ENCODE results near the gene CCDC122.

The CCDC122 gene

DNA sequence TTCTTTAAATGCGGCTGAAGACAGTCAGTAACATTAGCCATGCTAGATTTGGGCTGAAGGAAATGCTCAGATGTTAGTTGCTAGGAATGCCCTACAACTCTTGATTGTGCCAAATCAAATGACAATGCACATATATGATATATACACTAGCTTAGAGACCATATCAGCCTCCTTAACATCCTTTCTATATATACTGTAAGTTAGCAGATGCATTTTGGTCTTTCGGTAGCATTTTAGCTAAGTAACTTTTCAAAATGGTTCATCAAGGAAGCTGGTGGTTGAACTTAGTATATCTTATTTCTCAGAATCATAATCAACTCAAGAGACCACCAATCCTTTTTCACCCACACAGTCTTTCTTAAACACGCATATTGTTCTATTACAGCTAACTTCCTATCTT is 78.7 kb downstream of the CCDC122 start:
- no peak for DNase-seq (ENCODE audit: low spot score)

DNA sequence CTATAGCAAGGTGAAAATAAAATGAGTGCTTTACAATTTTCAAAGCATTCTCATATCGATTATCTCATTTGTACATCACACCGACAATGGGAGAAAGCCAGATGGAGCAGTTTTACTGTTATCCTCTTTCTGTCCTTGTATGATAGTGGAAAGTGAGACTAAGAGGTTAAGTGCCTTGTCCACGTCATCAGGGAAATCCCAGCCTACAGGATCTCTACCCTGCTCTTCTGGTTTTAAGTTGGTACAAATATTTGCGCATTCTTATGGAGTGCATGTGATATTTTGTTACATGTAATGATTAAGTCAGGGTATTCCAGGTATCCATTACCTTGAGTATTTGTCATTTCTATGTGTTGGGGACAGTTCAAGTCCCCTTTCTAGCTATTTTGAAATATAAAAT is 80.3 kb downstream of the CCDC122 start:
- DNase-seq (ENCODE audit: low spot score), result no peak

DNA sequence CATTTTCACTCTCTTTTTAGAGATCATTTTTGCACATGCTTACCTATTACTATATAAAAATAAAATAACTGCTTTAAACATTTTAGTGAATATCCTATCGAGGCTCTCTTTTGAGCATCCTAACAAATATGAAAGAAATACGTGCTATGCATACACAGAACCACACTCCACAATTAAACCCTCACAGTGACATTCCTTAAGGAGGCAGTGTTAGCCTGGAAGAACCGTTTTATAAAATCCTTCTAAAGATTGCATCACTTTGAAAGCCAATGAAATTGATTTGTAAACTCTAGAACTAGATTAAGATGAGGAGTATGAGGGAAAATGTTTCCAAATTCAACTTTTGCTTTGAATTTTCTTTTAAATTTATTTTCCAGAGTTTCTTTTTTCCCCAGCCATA is 81.7 kb downstream of the CCDC122 start:
- DNase-seq (ENCODE audit: low spot score), result no peak

DNA sequence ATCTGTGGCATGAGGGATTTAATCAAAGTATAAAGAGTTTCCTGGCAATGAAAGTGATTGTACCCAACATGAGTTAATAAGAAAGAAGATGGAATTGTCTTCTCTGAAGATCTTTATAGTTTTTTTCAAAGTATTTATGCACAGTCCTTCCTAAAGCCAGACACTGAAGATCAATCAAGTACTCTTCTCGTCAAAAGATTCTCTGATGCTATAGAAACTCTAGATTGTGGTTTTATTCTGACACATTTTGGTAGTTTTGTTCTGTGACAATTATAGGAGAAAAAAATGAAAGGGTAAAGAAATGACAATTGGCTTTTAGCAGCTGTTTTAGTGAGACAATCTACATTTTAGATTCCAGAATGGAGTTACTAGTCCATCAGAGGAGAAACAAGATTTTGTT is 82.4 kb downstream of the CCDC122 start:
- DNase-seq (ENCODE audit: low spot score), result no peak

DNA sequence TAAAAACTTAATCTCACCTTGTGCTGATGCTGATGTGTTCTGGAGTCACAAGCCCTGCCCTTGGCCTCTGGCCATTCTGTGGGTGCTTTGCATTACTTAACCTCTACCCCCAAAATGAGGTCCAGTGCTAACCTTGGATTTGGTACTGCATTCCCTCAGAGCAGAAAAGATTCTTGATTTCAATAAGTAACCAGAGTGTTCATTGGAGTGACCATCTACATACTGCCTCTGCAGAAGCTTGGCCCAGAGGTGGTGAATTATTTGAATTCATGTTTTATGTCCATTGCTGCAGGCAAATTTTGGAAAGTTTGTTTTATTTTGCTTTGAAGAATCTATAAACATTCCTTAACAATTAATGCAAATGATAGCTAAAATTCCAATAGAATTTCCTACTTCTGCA is 85.1 kb downstream of the CCDC122 start:
- DNase-seq (ENCODE audit: low spot score), result no peak

DNA sequence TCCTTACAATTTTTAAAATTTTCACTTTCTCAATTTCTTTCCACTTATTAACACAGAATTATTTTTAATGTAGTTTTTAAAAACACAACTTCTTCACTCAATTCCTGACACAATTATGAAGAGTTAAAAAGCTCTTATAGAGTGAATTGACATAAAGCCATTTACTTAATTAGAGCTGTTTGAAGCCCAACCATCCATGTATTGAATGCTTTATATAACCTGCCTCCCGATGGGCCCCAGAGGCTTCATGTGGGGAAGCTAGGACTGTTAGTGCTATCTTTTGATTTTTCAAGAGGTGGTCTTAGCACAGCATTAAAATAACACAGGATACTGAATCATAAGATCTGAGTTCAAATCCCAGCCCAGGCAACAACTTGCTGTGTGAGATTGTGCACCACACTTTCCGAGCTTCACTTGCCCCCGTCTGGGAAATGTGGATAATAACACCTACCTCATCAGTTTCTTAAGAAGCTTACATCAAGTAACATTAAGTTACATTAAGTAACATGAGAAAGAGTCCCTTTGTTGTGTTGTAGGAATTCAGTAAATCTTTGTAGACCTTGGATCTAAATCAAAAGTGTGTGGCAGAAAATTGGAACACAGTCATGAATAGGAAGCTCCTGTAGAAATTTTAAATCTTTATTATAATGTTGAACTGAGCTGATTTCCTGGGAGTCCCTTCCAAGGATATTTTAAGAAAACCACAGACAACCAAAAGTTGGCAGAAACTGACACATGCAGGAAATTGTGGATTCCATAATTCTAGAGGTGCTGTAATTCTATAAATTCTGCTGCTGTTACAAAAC is 87.3 kb downstream of the CCDC122 start:
- no peak for DNase-seq (ENCODE audit: low spot score)

DNA sequence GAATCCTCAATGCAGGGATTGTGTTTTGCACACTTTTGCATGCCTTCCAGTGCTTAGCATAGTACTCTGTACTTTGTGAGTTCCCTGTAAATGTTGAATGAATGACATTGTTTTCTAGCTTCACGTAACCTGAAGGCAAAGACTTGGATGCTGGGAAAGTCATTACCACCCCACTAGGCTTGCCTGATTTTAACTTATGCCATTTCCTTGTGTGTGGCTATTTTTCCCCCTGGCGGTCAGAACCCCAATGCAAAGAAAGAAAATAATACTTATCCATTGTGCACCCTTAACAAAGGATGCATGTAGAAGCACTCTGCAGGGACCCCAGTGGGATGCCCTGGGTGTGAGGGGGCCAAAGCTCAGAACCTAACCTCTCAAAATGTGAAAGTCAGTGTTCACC is 91.5 kb downstream of the CCDC122 start:
- DNase-seq (ENCODE audit: low spot score), result peak; percentile 8

DNA sequence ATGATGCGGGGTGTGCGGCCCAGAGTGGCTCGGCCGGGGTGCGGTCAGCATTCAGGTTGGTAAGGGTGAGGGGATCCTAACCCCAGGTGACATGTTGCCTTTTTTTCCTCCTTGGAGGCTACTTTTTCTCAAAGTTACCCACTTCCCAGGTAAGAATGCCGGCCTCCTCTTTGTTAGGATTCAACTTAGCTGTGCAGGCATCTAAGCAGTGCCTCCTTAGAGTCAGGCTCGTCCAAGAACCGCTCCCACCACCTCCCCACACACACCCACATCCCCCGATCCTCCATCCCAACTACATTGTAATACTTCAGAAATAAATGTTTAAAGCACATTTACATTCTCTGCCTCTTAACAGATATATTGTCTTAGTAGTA is 92.0 kb downstream of the CCDC122 start:
- peak; percentile 7 for DNase-seq (ENCODE audit: low spot score)

DNA sequence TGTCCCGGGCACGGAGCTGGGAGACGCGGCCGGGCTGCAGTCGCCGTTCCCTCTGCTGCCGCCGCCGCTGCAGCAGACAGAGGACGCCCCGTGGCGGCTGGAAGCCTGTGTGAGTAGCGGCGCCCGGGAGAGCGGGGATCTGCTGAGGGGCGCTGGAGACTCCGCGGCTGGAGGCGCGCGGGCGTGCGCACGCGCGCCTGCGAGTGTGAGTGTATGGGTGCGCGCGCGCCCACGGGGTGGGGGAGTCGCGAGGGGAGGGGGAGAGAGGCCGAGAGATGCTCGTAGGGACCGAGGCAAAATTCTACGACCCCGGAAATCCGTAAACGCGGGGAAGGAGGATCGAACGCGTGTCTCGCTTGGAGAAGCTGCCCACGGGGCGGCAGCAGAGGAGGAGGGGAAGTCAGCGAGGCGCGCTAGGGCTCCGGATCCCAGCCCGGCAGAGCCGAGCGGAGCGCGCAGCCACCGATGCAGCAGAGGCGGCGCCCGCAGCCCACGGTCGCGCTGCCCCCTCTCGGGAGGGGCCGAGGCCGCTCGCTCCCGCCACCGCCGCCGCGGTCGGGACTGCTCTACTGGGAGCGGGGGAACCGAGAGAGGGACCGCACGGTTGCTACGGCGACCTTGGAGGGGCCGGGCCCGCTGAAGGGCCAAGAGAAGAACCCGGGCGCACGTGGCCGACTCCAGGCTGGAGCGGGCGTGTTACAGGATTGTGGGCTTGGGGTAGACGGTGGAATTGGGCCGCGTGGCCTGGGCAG is 92.6 kb downstream of the CCDC122 start, which contains the start of gene ENOX1:
Gene ENOX1 (minus strand): TSS at position 207 of the 752 bp plus-strand sequence.
- DNase-seq (ENCODE audit: low spot score), result peak; percentile 23

DNA sequence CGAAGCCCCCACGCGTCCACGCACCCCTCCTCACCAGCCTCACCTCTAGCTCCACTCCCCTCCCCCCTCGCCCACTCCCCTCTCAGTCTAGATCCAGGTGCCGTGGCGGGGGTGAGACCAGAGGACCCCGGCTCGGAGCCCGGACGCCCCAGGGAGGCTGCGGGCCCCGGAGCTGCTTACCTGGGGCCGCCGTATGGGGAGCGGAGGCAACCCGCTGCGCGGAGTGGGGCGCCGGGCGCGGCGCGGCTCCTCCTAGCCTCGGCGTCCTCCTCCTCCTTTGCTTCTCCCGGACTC is 93.1 kb downstream of the CCDC122 start:
- DNase-seq (ENCODE audit: low spot score), result no peak

Data from kidney capillary endothelial cell (primary cell).